Caco-2 (cell line): ENCODE results near the gene LYZL4. TPM values are rescaled to one million over a fixed set of nuclear protein-coding genes. Genes with fewer than 3 reads are reported as not detected.

ENCODE experiments used
- BruUV-seq: library from RNA; stranded (reverse); fragments of 400-500 nt; replicated peaks from 2 replicates; lab custom pipeline; 2021; lab: Mats Ljungman, UMichigan
- CTCF ChIA-PET: fragments of 300-600 bp; sonication (Branson Sonifier 250); formaldehyde crosslinking; loops from one replicate; lab custom pipeline; 2022; ENCODE audit warnings: antibody characterized with exemption; lab: Charles Lee
- POLR2A ChIA-PET: fragments of 300-600 bp; sonication (Branson Sonifier 250); formaldehyde crosslinking; loops from one replicate; lab custom pipeline; 2022; ENCODE audit warnings: antibody characterized with exemption; lab: Charles Lee
- DNase-seq, 2 experiments: peaks; one replicate each; pipeline versions ENCODE4 v3.0.0 to v3.0.0-alpha.2; 2020 to 2022
- H3K27me3 ChIP-seq: replicated peaks from 2 replicates; pipeline ENCODE4 v1.6.0; 2011; ENCODE audit warnings: low read length; ENCODE audit not compliant: control insufficient read depth, insufficient read depth
- H3K36me3 ChIP-seq: 2 replicates; pipeline ENCODE4 v1.5.1; 2011; ENCODE audit warnings: low read length; ENCODE audit not compliant: control insufficient read depth, insufficient read depth
- H3K4me1 ChIP-seq: fragments of 250-450 bp; sonication (Bioruptor Pico); 2 replicates; pipeline ENCODE4 v1.5.1; 2020; ENCODE audit warnings: mild to moderate bottlenecking
- H3K4me3 ChIP-seq: 2 replicates; pipeline ENCODE4 v1.5.1; 2011; ENCODE audit warnings: low read depth, mild to moderate bottlenecking, control low read depth, low read length
- H3K9me3 ChIP-seq: fragments of 250-450 bp; sonication (Bioruptor Pico); 2 replicates; pipeline ENCODE4 v1.5.1; 2020; ENCODE audit warnings: mild to moderate bottlenecking, moderate library complexity
- H3K27ac Mint-ChIP-seq: one replicate; pipeline ENCODE4 v1.8.0; 2022; ENCODE audit warnings: mixed read lengths; ENCODE audit not compliant: unreplicated experiment
- H3K27me3 Mint-ChIP-seq: one replicate; pipeline ENCODE4 v1.8.0; 2022; ENCODE audit warnings: mixed read lengths; ENCODE audit not compliant: insufficient read depth, unreplicated experiment
- H3K36me3 Mint-ChIP-seq: one replicate; pipeline ENCODE4 v1.8.0; 2022; ENCODE audit warnings: mild to moderate bottlenecking, mixed read lengths; ENCODE audit not compliant: insufficient read depth, unreplicated experiment
- H3K4me1 Mint-ChIP-seq: one replicate; pipeline ENCODE4 v1.8.0; 2022; ENCODE audit warnings: low read depth, mixed read lengths; ENCODE audit not compliant: unreplicated experiment
- H3K4me3 Mint-ChIP-seq: one replicate; pipeline ENCODE4 v1.8.0; 2022; ENCODE audit warnings: mild to moderate bottlenecking, moderate library complexity, mixed read lengths; ENCODE audit not compliant: unreplicated experiment
- H3K9me3 Mint-ChIP-seq: one replicate; pipeline ENCODE4 v1.8.0; 2022; ENCODE audit warnings: mixed read lengths; ENCODE audit not compliant: unreplicated experiment
- CTCF ChIP-seq, 2 experiments: fragments of 200-600 bp in 1 of 2; IDR thresholded peaks; 1 replicate in 1 of 2; 2 replicates in 1 of 2; pipeline versions ENCODE4 v1.5.1 to v1.8.0; 2011 to 2022; ENCODE audit warnings: antibody characterized with exemption in 1 of 2, control low read depth in 1 of 2, inconsistent platforms in 1 of 2, low read depth in 1 of 2, low read length in 1 of 2, mild to moderate bottlenecking in 1 of 2, moderate library complexity in 1 of 2; ENCODE audit not compliant: insufficient read depth in 1 of 2, severe bottlenecking in 1 of 2, unreplicated experiment in 1 of 2
- intact Hi-C: fragments of 100-400 bp; cut with micrococcal nuclease; formaldehyde crosslinking; loops from one replicate; pipeline ENCODE4 v1.10.0; 2022; ENCODE audit not compliant: unreplicated experiment
- total RNA-seq: library from RNA; stranded (reverse); gene quantifications from 2 replicates; pipeline ENCODE4 v1.2.3, GENCODE V29; 2022

Gene LYZL4
- total RNA-seq, 1 experiment from 2014 or later, result not detected

- no peak for TF ChIP-seq CTCF (IDR thresholded peaks at IDR 0.05; ENCODE audit: insufficient read depth in 1 of 2, low read depth in 1 of 2, low read length in 1 of 2, severe bottlenecking in 1 of 2, unreplicated experiment in 1 of 2)
- H3K36me3 ChIP-seq, result no peaks in the 10 kb centered on the region
- no TSS peak for BruUV-seq
- no peak for DNase-seq
- H3K4me1 ChIP-seq, result no peaks in the 10 kb centered on the region
- Mint-ChIP-seq H3K27me3 (peaks cover 5% of the 10 kb centered on the region), H3K27ac (no peak overlapping the region), H3K4me1 (no peaks in the 10 kb centered on the region), H3K4me3 (no peak overlapping the region), H3K9me3 (peaks cover 10% of the 10 kb centered on the region), H3K36me3 (no peaks in the 10 kb centered on the region)
- POLR2A ChIA-PET, result no interaction called here
- H3K27me3 ChIP-seq, result no peaks in the 10 kb centered on the region
- no peak overlapping the region for H3K4me3 ChIP-seq
- CTCF ChIA-PET, result interaction anchor here (0.6 kb wide), 1 partner anchor 392 kb away, joined by 3 read pairs; no protein-coding TSS in a partner anchor
- intact Hi-C loops, result no loop called here
- H3K9me3 ChIP-seq, result peaks cover 6% of the 10 kb centered on the region; the same call in 1 of the 2 replicates
These were observed 27.8 kb upstream of the LYZL4 start for GRCh38 chr3:42438193-42438592.

GRCh38 chr3:42434777-42435380 lies 24.5 kb upstream of the LYZL4 start:
- no peak for TF ChIP-seq CTCF (IDR thresholded peaks at IDR 0.05; ENCODE audit: insufficient read depth in 1 of 2, low read depth in 1 of 2, low read length in 1 of 2, severe bottlenecking in 1 of 2, unreplicated experiment in 1 of 2)
- BruUV-seq, result no TSS peak
- H3K27me3 ChIP-seq, result no peaks in the 10 kb centered on the region
- no peak overlapping the region for H3K4me3 ChIP-seq
- H3K9me3 ChIP-seq, result peaks cover 9% of the 10 kb centered on the region; the same call in 1 of the 2 replicates
- H3K4me1 Mint-ChIP-seq, result no peaks in the 10 kb centered on the region
- H3K36me3 Mint-ChIP-seq, result no peaks in the 10 kb centered on the region
- H3K36me3 ChIP-seq, result no peaks in the 10 kb centered on the region
- peaks cover 21% of the 10 kb centered on the region for H3K9me3 Mint-ChIP-seq
- POLR2A ChIA-PET, result no interaction called here
- no peaks in the 10 kb centered on the region for H3K4me1 ChIP-seq
- intact Hi-C loops, result no loop called here
- DNase-seq, result no peak
- CTCF ChIA-PET, result no interaction called here
- H3K27me3 Mint-ChIP-seq, result peaks cover 2% of the 10 kb centered on the region
- no peak overlapping the region for H3K27ac Mint-ChIP-seq
- no peak overlapping the region for H3K4me3 Mint-ChIP-seq

- Histone ChIP-seq H3K27me3 (no peaks in the 10 kb centered on the region), H3K4me3 (no peak overlapping the region), H3K36me3 (no peaks in the 10 kb centered on the region), H3K9me3 (peaks cover 9% of the 10 kb centered on the region; the same call in 1 of the 2 replicates), H3K4me1 (no peaks in the 10 kb centered on the region)
- ChIA-PET CTCF (no interaction called here), POLR2A (no interaction called here)
- Mint-ChIP-seq H3K4me1 (no peaks in the 10 kb centered on the region), H3K27me3 (no peaks in the 10 kb centered on the region), H3K4me3 (no peak overlapping the region), H3K27ac (no peak overlapping the region), H3K9me3 (peaks cover 21% of the 10 kb centered on the region), H3K36me3 (no peaks in the 10 kb centered on the region)
- no TSS peak for BruUV-seq
- no peak for DNase-seq
- no peak for TF ChIP-seq CTCF (IDR thresholded peaks at IDR 0.05; ENCODE audit: insufficient read depth in 1 of 2, low read depth in 1 of 2, low read length in 1 of 2, severe bottlenecking in 1 of 2, unreplicated experiment in 1 of 2)
- intact Hi-C loops, result no loop called here
These were observed 22.1 kb upstream of the LYZL4 start for GRCh38 chr3:42432485-42432884.
